Loucy (cell line): ENCODE measurements around the gene DACH1.

ENCODE experiments used
- H2AFZ ChIP-seq: fragments of 200-600 bp; sonication (generic); 2 replicates; pipeline ENCODE4 v1.6.0; 2016; ENCODE audit warnings: antibody characterized with exemption, mild to moderate bottlenecking, low read length, moderate library complexity
- H3F3A ChIP-seq: fragments of 200-600 bp; 2 replicates; pipeline ENCODE4 v1.6.0; 2016; ENCODE audit warnings: antibody characterized with exemption, low read depth, mild to moderate bottlenecking
- H3K27me3 ChIP-seq: fragments of 200-600 bp; sonication (generic); 2 replicates; pipeline ENCODE4 v1.6.1; 2014; ENCODE audit warnings: low read length, mild to moderate bottlenecking; ENCODE audit not compliant: insufficient read depth, poor library complexity, severe bottlenecking
- H3K36me3 ChIP-seq: fragments of 200-600 bp; sonication (generic); 2 replicates; pipeline ENCODE4 v1.6.1; 2016; ENCODE audit warnings: low read length; ENCODE audit not compliant: insufficient read depth
- H3K4me1 ChIP-seq: fragments of 200-600 bp; sonication (generic); 2 replicates; pipeline ENCODE4 v1.5.1; 2014; ENCODE audit warnings: low read length, mild to moderate bottlenecking; ENCODE audit not compliant: insufficient read depth, poor library complexity, severe bottlenecking
- H3K4me2 ChIP-seq: fragments of 200-600 bp; sonication (generic); 2 replicates; pipeline ENCODE4 v1.6.0; 2014; ENCODE audit warnings: antibody characterized with exemption, low read length, low read depth, mild to moderate bottlenecking; ENCODE audit not compliant: poor library complexity, severe bottlenecking
- H3K4me3 ChIP-seq: fragments of 200-600 bp; sonication (generic); 2 replicates; pipeline ENCODE4 v1.5.1; 2014; ENCODE audit warnings: low read length, mild to moderate bottlenecking, mixed read lengths; ENCODE audit not compliant: poor library complexity, severe bottlenecking
- H3K79me2 ChIP-seq: fragments of 200-600 bp; sonication (generic); 2 replicates; pipeline ENCODE4 v1.6.1; 2014; ENCODE audit warnings: low read length; ENCODE audit not compliant: insufficient read depth
- H3K9ac ChIP-seq: fragments of 200-600 bp; sonication (generic); 2 replicates; pipeline ENCODE4 v1.6.0; 2014; ENCODE audit warnings: mild to moderate bottlenecking, low read depth, low read length, moderate library complexity; ENCODE audit not compliant: poor library complexity, severe bottlenecking
- H3K9me2 ChIP-seq: fragments of 200-600 bp; sonication (generic); replicated peaks from 2 replicates; pipeline ENCODE4 v1.6.1; 2016; ENCODE audit warnings: low read depth, low read length, mixed read lengths
- H3K9me3 ChIP-seq: fragments of 200-600 bp; sonication (generic); 2 replicates; pipeline ENCODE4 v1.6.1; 2014; ENCODE audit warnings: mild to moderate bottlenecking, antibody characterized with exemption, low read length, low read depth; ENCODE audit not compliant: insufficient read depth
- H4K20me1 ChIP-seq: fragments of 200-600 bp; sonication (generic); 2 replicates; pipeline ENCODE4 v1.6.0; 2014; ENCODE audit warnings: antibody characterized with exemption, low read length, mild to moderate bottlenecking; ENCODE audit not compliant: insufficient read depth, poor library complexity, severe bottlenecking
- EZH2phosphoT487 ChIP-seq: fragments of 200-600 bp; IDR thresholded peaks from 2 replicates; pipeline ENCODE4 v1.6.1; 2018; ENCODE audit warnings: antibody characterized with exemption, mild to moderate bottlenecking, moderate library complexity, borderline replicate concordance
- TF ChIP-seq, protein P1 (sequence below): fragments of 200-600 bp; sonication (generic); conservative IDR thresholded peaks from 2 replicates; pipeline ENCODE4 v1.5.1; 2014; ENCODE audit warnings: mild to moderate bottlenecking, antibody characterized with exemption, low read length

DACH1 gene

DNA sequence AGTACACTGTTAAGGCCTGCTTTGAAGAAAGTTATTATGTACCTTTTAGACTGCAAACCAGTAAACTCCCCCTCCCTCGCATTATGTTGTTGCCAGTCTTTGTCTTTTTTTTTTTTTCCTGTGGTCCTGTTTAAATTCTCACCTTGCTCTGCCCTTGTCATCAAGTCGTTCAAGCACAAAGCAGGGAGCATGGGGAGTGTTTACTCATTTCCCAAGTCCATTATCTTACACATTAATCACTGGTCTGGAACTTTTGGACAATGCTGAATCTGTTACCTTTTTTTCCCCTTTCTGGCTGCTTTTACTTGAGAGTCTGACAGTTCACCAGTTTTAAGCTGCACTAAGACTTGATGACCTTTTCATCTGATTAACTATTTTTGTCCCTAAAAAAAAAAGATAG, 108.2 kb downstream of the DACH1 start:
- Histone ChIP-seq H3K9me3 (no peaks in the 10 kb centered on the region), H3K9ac (no peak overlapping the region), H3K9me2 (no peaks in the 10 kb centered on the region), H3K4me1 (no peaks in the 10 kb centered on the region), H3K4me3 (no peak overlapping the region), H2AFZ (0 out of 2 replicates have a peak overlapping the region, but pooled peaks have one; percentile 13), H3F3A (no peaks in the 10 kb centered on the region), H4K20me1 (no peaks in the 10 kb centered on the region), H3K4me2 (no peak overlapping the region), H3K36me3 (no peaks in the 10 kb centered on the region), H3K27me3 (no peaks in the 10 kb centered on the region), H3K79me2 (no peaks in the 10 kb centered on the region)
- TF ChIP-seq, protein P1, sequence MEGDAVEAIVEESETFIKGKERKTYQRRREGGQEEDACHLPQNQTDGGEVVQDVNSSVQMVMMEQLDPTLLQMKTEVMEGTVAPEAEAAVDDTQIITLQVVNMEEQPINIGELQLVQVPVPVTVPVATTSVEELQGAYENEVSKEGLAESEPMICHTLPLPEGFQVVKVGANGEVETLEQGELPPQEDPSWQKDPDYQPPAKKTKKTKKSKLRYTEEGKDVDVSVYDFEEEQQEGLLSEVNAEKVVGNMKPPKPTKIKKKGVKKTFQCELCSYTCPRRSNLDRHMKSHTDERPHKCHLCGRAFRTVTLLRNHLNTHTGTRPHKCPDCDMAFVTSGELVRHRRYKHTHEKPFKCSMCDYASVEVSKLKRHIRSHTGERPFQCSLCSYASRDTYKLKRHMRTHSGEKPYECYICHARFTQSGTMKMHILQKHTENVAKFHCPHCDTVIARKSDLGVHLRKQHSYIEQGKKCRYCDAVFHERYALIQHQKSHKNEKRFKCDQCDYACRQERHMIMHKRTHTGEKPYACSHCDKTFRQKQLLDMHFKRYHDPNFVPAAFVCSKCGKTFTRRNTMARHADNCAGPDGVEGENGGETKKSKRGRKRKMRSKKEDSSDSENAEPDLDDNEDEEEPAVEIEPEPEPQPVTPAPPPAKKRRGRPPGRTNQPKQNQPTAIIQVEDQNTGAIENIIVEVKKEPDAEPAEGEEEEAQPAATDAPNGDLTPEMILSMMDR: no peak
- no peak for TF ChIP-seq EZH2phosphoT487

DNA sequence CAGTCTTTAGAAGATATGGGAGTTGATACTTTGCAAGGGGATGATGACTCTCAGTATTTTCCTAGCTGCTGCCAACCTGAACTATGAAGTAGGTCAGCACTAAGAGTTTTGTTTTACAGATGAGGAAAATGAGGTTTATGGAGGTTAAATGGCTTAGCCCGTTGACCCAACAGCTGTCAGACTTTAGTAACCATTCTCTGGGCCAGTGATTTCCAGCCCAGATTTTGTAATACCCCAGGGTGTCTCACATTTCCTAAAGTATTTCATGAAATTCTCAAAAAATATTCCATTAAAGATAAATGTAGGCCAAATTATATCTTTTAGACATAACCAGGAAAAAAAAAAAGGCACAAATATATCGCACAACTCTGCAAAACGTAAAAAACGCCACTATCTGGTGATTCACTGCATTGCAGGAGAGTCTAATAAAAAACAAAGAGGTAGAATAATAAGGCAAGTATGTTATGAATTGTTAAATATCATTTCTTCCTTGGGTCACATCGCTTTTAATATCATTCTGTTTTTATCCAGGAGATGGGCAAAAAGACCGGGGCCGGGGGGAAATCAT, 112.5 kb downstream of the DACH1 start:
- Histone ChIP-seq H3F3A (no peaks in the 10 kb centered on the region), H3K4me1 (no peaks in the 10 kb centered on the region), H3K9me3 (no peaks in the 10 kb centered on the region), H3K4me3 (no peak overlapping the region), H3K27me3 (no peaks in the 10 kb centered on the region), H3K4me2 (no peak overlapping the region), H3K9me2 (no peaks in the 10 kb centered on the region), H3K79me2 (no peaks in the 10 kb centered on the region), H3K9ac (no peak overlapping the region), H4K20me1 (no peaks in the 10 kb centered on the region), H3K36me3 (no peaks in the 10 kb centered on the region), H2AFZ (no peak overlapping the region)
- no peak for TF ChIP-seq EZH2phosphoT487
- TF ChIP-seq, protein P1: peak; percentile 51

DNA sequence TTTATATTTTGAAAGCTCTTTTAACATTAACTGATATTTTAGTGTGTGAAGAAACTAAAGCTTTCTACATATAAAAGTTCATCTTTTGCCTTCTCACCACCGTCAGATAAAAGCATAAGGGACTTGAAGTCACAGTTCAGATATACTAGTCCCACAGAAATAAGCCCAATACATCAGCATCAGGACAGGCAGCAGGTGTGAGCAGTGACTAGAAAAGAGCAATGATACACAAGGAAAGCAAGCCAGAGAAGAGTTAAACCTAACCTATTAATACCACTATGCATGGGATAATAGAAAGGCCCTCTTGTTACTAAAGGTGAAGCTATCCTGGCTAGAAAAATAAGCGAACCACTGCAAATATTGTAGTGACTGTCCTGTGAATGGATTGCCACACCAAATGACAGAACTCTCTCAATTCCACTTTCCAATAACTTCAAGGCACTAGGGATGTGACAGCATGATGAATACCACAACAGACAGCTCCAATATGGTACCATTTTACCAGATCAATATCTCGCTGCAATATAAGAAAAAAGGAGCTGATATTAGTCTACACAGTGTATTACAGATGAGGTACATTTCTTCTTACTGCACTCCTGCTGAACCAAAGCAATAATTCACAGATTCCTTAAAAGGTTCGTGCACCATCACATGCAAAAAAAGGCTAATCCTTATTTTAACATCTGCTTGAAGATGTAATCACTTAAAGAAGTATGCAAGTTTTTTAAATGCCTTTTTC, 114.1 kb downstream of the DACH1 start:
- no peaks in the 10 kb centered on the region for H3K9me3 ChIP-seq
- H3K4me1 ChIP-seq: no peaks in the 10 kb centered on the region
- H2AFZ ChIP-seq: no peak overlapping the region
- H3K9ac ChIP-seq: no peak overlapping the region
- H3K27me3 ChIP-seq: no peaks in the 10 kb centered on the region
- no peaks in the 10 kb centered on the region for H3F3A ChIP-seq
- no peaks in the 10 kb centered on the region for H4K20me1 ChIP-seq
- TF ChIP-seq, protein P1: no peak
- no peak for TF ChIP-seq EZH2phosphoT487
- no peaks in the 10 kb centered on the region for H3K36me3 ChIP-seq
- no peaks in the 10 kb centered on the region for H3K9me2 ChIP-seq
- H3K4me3 ChIP-seq: no peak overlapping the region
- H3K79me2 ChIP-seq: no peaks in the 10 kb centered on the region
- H3K4me2 ChIP-seq: no peak overlapping the region
